Endothelial cell of umbilical vein (primary cell): ENCODE measurements around the gene CCDC91. TPM values are rescaled to one million over a fixed set of nuclear protein-coding genes. Genes with fewer than 3 reads are reported as not detected.

Experiments used
- BruUV-seq: library from RNA; stranded (reverse); fragments of 400-500 nt; replicated peaks from 2 replicates; lab custom pipeline; 2021; lab: Mats Ljungman, UMichigan
- CTCF ChIA-PET: fragments of 300-600, 350-600 bp; sonication (Branson Sonifier 250); formaldehyde crosslinking; loops from one replicate; lab custom pipeline; 2021; ENCODE audit warnings: antibody characterized with exemption, inconsistent platforms; lab: Charles Lee
- POLR2A ChIA-PET: fragments of 300-600, 350-600 bp; sonication (Branson Sonifier 250); formaldehyde crosslinking; loops from one replicate; lab custom pipeline; 2021; ENCODE audit warnings: antibody characterized with exemption, inconsistent platforms; lab: Charles Lee
- DNase-seq: peaks from one replicate; pipeline ENCODE4 v3.0.0-alpha.2; 2011; ENCODE audit warnings: low read depth, low spot score
- FAIRE-seq: peaks from 2 replicates; lab custom pipeline; 2011; peaks lifted over from hg19 to GRCh38; lab: Jason Lieb, UNC
- H2AFZ ChIP-seq: 2 replicates; pipeline ENCODE4 v1.6.0; 2012; ENCODE audit warnings: low read depth, low read length, control low read depth, inconsistent platforms
- H3K27ac ChIP-seq: 2 replicates; pipeline ENCODE4 v1.5.1; 2011; ENCODE audit warnings: low read depth, mild to moderate bottlenecking, control low read depth, low read length, moderate library complexity; ENCODE audit not compliant: insufficient read depth
- H3K27me3 ChIP-seq, 2 experiments: 2 replicates each; pipeline versions ENCODE4 v1.6.0 to v1.6.1; 2011; ENCODE audit warnings: low read length in 2 of 2, mixed read lengths in 1 of 2; ENCODE audit not compliant: control insufficient read depth in 2 of 2, insufficient read depth in 2 of 2
- H3K36me3 ChIP-seq, 2 experiments: 2 replicates in 1 of 2; 3 replicates in 1 of 2; pipeline ENCODE4 v1.5.1; 2011; ENCODE audit warnings: low read length in 2 of 2, mild to moderate bottlenecking in 1 of 2, moderate library complexity in 1 of 2; ENCODE audit not compliant: control insufficient read depth in 2 of 2, insufficient read depth in 2 of 2; ENCODE audit errors: extremely low read depth in 1 of 2
- H3K4me1 ChIP-seq: 3 replicates; pipeline ENCODE4 v1.5.1; 2011; ENCODE audit warnings: mild to moderate bottlenecking, low read length; ENCODE audit not compliant: control insufficient read depth, insufficient read depth; ENCODE audit errors: extremely low read depth
- H3K4me2 ChIP-seq: 2 replicates; pipeline ENCODE4 v1.6.1; 2011; ENCODE audit warnings: low read length, control low read depth, mixed read lengths; ENCODE audit not compliant: insufficient read depth
- H3K4me3 ChIP-seq, 3 experiments: fragments of 200-600 bp in 1 of 3; sonication (generic), shearing (Covaris generic) in 1 of 3; replicated peaks in 1 of 3; 2 replicates each; pipeline ENCODE4 v1.5.1; 2011 to 2016; ENCODE audit warnings: control low read depth in 3 of 3, low read length in 3 of 3, mild to moderate bottlenecking in 2 of 3, inconsistent platforms in 1 of 3, low read depth in 1 of 3, moderate library complexity in 1 of 3; ENCODE audit not compliant: insufficient read depth in 1 of 3
- H3K79me2 ChIP-seq: 2 replicates; pipeline ENCODE4 v1.6.0; 2012; ENCODE audit warnings: low read length, inconsistent platforms; ENCODE audit not compliant: control insufficient read depth, insufficient read depth
- H3K9ac ChIP-seq: replicated peaks from 2 replicates; pipeline ENCODE3; 2011; ENCODE audit warnings: low read length, control low read depth; ENCODE audit not compliant: insufficient read depth; ENCODE audit errors: extremely low read depth
- H3K9me1 ChIP-seq: replicated peaks from 3 replicates; pipeline ENCODE4 v1.6.0; 2011; ENCODE audit warnings: mild to moderate bottlenecking, low read length; ENCODE audit not compliant: control insufficient read depth, insufficient read depth; ENCODE audit errors: extremely low read depth
- H3K9me3 ChIP-seq: replicated peaks from 2 replicates; pipeline ENCODE4 v1.5.1; 2012; ENCODE audit warnings: low read length, inconsistent platforms; ENCODE audit not compliant: control insufficient read depth, insufficient read depth
- H4K20me1 ChIP-seq: replicated peaks from 2 replicates; pipeline ENCODE3; 2011; ENCODE audit warnings: mild to moderate bottlenecking, low read length; ENCODE audit not compliant: control insufficient read depth, insufficient read depth; ENCODE audit errors: extremely low read depth
- CTCF ChIP-seq, 2 donors: IDR thresholded peaks; 1 replicate in 1 of 2; 2 replicates in 1 of 2; pipeline ENCODE4 v1.5.1; 2011; ENCODE audit warnings: low read length in 2 of 2, mild to moderate bottlenecking in 2 of 2, moderate library complexity in 2 of 2, control low read depth in 1 of 2, inconsistent platforms in 1 of 2, low read depth in 1 of 2; ENCODE audit not compliant: insufficient read depth in 1 of 2; ENCODE audit errors: extremely low read depth in 1 of 2
- EZH2 ChIP-seq: IDR thresholded peaks from 2 replicates; pipeline ENCODE4 v1.6.1; 2012; ENCODE audit warnings: borderline replicate concordance, low read depth, mild to moderate bottlenecking, moderate library complexity, low read length, inconsistent platforms; ENCODE audit not compliant: severe bottlenecking
- FOS ChIP-seq: IDR thresholded peaks from 2 replicates; pipeline ENCODE4 v1.6.1; 2011; ENCODE audit warnings: mild to moderate bottlenecking, low read length, moderate library complexity, borderline replicate concordance; ENCODE audit not compliant: insufficient read depth
- GATA2 ChIP-seq: IDR thresholded peaks from 2 replicates; pipeline ENCODE4 v1.7.0; 2011; ENCODE audit warnings: low read depth, mild to moderate bottlenecking, moderate library complexity, mixed read lengths, low read length; ENCODE audit not compliant: insufficient read length, insufficient read depth
- JUN ChIP-seq: IDR thresholded peaks from 2 replicates; pipeline ENCODE4 v1.6.1; 2011; ENCODE audit warnings: borderline replicate concordance, low read depth; ENCODE audit not compliant: insufficient read length, insufficient read depth
- MAX ChIP-seq: IDR thresholded peaks from 2 replicates; pipeline ENCODE4 v1.6.1; 2011; ENCODE audit not compliant: insufficient read depth, insufficient read length
- MYC ChIP-seq: IDR thresholded peaks from one replicate; pipeline ENCODE4 v1.6.1; 2011; ENCODE audit warnings: mild to moderate bottlenecking, low read depth, low read length
- POLR2A ChIP-seq: IDR thresholded peaks from 2 replicates; pipeline ENCODE4 v1.6.1; 2012; ENCODE audit warnings: low read depth, mild to moderate bottlenecking, control low read depth, low read length
- POLR2AphosphoS5 ChIP-seq: IDR thresholded peaks from 2 replicates; pipeline ENCODE4 v1.6.1; 2012; ENCODE audit warnings: low read depth, mild to moderate bottlenecking, control low read depth, low read length, moderate library complexity; ENCODE audit not compliant: insufficient read depth
- dilution Hi-C: fragments of 300-500 bp; cut with MboI; formaldehyde crosslinking; loops from one replicate; pipeline ENCODE4 v1.15.0; 2019; ENCODE audit warnings: low sequenced_read_pairs; ENCODE audit not compliant: extremely low pct_ligation_motif_present
- intact Hi-C: fragments of 100-400 bp; cut with micrococcal nuclease; formaldehyde crosslinking; loops from one replicate; pipeline ENCODE4 v1.10.0; 2022
- polyA plus RNA-seq, 4 experiments: library from polyadenylated mRNA; depleted of rRNA in 3 of 4; stranded (reverse) in 3 of 4; unstranded in 1 of 4; fragments of >200 nt; gene quantifications; 2 replicates each; pipeline versions ENCODE4 v1.2.1 to v1.2.3, GENCODE V29; 2011 to 2012; ENCODE audit warnings: missing spikeins in 1 of 4
- total RNA-seq: library from RNA; stranded (reverse); gene quantifications from 2 replicates; pipeline ENCODE4 v1.2.3, GENCODE V29; 2021

The CCDC91 gene
- total and polyA plus RNA-seq, 2 donors (not counting 3 experiments of a cell fraction or from before 2014, with no cell fraction given), result 3.8 to 10.5 TPM

- no peaks in the 10 kb centered on the region for H3K9me1 ChIP-seq
- no peaks in the 10 kb centered on the region for H3K79me2 ChIP-seq
- ChIA-PET CTCF (interaction anchor here (1.4 kb wide), 1 partner anchor 18 kb away, joined by 5 read pairs; no protein-coding TSS in a partner anchor), POLR2A (no interaction called here)
- no peak overlapping the region for H2AFZ ChIP-seq
- FAIRE-seq (no peak), DNase-seq (no peak)
- H3K36me3 ChIP-seq, result no peaks in the 10 kb centered on the region
- intact Hi-C loops, result loop anchor here (2.0 kb wide), 1 partner anchor 42 kb away; no protein-coding TSS in a partner anchor
- TF ChIP-seq MYC, result no peak
- no peak for TF ChIP-seq MAX
- TF ChIP-seq FOS, result no peak
- no peak for TF ChIP-seq JUN
- TF ChIP-seq POLR2AphosphoS5, result no peak
- no peak for TF ChIP-seq GATA2
- no peak for TF ChIP-seq CTCF (IDR thresholded peaks at IDR 0.05; ENCODE audit: extremely low read depth in 1 of 2, insufficient read depth in 1 of 2, low read depth in 1 of 2, low read length in 2 of 2)
- TF ChIP-seq EZH2, result no peak
- TF ChIP-seq POLR2A, result no peak
- H3K4me1 ChIP-seq, result no peaks in the 10 kb centered on the region
- H3K9ac ChIP-seq, result no peak overlapping the region
- no peak overlapping the region for H3K27ac ChIP-seq
- no TSS peak for BruUV-seq
- dilution Hi-C loops, result no loop called here
- H3K9me3 ChIP-seq, result no peaks in the 10 kb centered on the region
- no peak overlapping the region for H3K4me3 ChIP-seq
- H3K4me2 ChIP-seq, result no peak overlapping the region
- H4K20me1 ChIP-seq, result no peaks in the 10 kb centered on the region
- no peaks in the 10 kb centered on the region for H3K27me3 ChIP-seq
Observed at GRCh38 chr12:28149279-28149678, 41.0 kb upstream of the CCDC91 start.
